NK-92 (cell line): ENCODE data around the gene ST3GAL4.
"Not testable (repeated sequence)": the region's sequence is repeated elsewhere in the genome, so short reads cannot be mapped to it uniquely, and the experiment has no call there.

Experiments used
- DNase-seq: peaks from one replicate; lab custom pipeline; 2025; ENCODE audit not compliant: unreplicated experiment; lab: John Stamatoyannopoulos, UW

ST3GAL4 gene

DNA sequence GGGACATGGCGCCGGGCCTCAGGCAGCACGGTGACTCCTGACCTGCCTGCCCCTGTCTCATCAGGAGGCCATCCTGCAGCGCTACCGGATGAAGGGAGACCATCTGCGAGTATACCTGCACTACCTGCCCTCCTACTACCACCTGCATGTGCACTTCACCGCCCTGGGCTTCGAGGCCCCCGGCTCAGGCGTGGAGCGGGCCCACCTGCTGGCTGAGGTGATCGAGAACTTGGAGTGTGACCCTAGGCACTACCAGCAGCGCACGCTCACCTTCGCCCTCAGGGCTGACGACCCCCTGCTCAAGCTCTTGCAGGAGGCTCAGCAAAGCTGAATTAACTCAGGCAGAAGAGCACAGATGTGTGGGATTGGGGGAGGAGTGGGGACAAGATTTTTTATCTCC lies 10.2 kb upstream of the ST3GAL4 start:
- DNase-seq = no peak

DNA sequence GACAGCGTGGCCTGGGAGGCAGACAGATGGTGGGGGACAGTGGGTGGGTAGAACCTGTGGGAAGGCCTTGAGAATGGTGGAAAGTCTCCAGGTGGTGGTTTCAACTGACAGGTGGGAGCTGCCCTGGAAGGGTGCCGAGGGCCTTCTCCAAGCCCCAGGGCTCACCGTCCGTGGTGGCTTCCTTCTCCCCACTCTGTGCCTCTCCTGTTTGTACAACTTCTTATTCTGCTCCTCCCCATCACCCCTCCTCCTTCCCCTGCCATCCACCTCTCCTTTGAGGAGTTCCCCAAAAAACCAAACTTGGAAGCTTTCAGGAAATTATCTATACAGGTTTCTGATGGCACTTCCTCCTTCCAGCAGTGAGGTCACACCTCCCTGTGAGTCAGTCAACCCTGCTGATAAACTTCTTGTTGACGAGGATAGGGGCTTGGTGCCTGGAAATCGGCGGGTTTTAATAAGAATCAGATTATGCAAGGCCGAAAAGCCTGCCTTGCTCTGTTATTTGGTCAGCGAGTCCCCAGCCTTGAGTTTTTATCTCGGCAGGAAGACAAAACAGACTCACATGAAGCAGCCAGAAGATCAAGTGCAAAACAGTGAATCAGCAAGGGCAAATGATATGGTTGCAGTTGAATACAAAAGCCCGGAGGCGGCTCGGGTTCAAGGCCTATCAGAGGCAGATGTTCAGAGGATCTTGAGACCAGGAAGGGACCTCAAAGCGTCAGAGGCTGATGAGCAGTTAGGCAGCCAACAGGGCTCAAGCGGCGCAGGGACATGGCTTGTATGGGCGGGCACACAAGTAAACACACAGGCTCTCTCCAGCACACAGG lies 9.5 kb upstream of the ST3GAL4 start:
- DNase-seq = no peak

DNA sequence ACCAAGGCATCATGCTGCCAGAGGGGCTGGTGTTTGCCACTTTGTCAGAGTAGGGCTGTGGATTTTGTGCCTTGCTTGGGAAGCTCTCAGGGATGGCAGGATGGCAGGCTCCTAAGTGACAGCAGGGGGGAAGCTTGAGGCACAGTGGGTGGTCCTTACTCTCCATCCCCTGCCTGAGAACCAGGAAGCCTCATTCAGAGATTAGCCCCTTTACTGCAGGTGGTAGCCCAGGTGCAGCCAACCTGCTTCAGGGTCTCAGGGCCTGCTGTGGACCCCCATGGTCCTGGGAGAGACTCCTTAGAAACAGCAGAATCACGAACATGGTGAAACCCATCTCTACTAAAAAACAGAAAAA lies 8.9 kb upstream of the ST3GAL4 start:
- DNase-seq = no peak

DNA sequence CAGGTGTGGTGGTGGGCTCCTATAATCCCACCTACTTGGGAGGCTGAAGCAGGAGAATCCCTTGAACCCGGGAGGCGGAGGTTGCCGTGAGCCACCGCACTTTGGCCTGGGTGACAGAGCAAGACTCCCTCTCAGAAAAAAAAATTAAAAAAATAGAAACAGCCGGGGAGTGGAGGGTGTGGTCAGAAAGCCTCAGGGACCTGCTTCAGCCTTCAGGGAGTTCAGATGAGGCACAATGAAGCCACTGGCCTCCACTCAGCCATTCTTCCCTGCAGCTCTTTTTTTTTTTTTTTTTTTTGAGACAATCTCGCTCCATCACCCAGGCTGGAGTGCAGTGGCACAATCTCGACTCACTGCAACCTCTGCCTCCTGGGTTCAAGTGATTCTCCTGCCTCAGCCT lies 8.5 kb upstream of the ST3GAL4 start:
- DNase-seq = not testable (repeated sequence)

DNA sequence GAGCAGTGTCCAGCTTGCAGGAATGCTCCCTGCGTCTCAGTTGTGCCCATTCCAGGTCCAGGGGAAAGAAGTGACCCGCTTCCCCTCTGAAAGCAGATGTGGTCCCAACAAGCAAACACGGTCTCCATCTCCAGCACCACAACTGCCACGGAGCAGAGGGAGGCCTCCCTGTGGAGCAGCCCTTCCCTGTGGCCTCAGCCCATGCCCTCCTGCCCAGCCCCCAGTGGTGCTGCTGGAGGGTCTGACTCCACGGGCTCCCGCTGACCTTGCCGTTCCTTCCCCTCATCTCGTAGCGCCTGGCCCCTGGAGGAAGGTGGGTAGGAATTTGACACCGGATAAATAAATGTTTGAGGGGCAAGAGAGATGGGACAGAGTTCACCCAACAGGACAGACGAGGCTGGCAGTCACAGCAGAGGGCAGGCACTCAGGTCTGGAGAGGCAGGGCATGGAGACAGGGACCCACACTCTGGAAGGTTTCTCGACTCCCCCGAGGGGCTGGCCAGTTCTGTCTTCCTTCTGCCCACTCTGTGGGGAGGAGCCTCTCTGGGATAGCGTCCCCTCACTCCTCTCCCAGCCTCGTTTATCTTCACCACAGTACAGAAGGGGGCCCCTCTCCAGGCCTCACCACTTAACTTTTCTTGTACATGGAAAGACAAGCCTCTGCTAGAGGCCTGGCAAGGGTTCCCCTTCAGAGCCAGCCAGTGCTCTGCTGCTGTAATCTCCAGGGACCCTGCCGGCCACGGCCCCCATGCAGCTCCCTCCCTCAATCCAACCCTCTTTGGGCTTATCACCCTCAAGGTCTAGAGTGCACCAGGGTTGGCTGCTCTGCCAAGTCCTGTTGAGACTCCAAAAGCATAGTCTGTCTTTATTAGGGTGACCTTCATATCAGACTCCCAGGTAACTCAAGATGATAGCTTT lies 7.5 kb upstream of the ST3GAL4 start:
- DNase-seq = no peak

DNA sequence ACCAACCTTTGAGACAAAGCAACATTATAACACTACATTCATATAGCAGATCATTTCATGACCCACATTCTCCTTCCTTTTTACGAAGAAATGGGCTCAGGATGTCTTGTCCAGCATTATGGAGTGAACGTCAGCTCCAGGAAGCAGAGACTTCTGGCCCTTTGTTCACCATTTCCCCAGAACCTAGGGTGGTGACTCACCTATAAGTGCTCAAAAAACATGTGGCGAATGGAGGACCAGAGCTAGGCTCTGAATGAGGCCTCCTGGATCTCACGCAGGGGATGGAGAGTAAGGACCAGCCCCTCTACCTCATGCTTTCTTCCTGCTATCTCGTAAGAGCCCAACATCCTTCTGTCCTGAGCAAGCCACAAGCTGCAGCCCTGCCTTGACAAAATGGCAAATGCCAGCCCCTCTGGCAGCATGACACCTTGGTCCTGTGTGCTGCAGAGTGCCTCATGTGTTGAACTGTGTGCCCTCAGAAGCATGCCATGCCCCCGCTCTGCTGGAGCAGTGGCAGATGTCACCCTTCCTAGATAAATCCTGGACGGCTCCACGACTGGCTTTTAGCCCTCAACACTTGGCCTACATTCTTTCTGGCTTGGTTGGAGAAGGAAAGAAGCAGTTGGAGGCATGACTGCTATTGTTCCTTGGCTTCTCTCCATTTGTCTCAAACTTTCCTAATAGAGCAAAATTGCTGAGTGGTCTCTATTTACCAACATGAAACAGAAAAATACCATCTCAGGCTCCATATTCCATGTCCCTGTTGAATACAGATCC lies 6.5 kb upstream of the ST3GAL4 start:
- DNase-seq = no peak

DNA sequence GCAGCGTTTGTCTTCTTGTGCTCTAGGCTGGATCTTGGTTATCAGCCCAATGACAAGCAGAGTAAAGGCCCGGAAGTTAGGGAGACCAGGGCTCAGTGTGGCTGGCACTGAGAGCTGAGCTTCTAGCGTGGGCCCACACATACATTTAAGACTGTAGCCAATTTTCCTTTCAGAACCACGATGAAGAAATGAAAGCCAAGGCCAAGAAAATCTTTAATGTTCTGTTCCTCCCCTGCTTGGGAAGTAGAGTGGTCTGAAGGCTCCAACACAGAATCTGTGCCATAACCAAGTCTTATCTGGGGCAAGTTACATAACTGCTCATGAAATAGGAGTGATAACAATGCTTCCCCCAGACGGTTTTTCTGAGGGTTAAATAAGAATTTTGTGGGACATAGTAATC lies 4.7 kb upstream of the ST3GAL4 start:
- DNase-seq = no peak

DNA sequence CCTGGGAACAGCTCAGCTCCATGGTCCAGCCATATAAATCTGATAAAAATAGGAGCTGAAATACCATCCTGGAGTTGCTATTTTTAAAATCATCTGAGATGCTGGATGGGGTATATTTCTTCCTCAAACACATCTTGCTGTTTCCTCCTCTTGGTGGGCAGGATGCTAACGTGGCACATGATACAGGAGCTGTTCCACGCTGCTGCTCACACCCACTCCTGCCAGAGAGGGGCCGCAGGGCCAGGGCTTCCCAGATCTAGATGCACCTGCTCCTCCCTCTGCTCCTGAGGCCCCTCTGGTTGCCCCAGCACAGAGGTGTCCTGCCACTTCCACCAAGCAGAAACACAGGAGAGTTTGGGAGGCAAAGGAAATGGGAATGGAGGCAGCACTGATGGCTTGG lies 3.3 kb upstream of the ST3GAL4 start:
- no peak for DNase-seq

DNA sequence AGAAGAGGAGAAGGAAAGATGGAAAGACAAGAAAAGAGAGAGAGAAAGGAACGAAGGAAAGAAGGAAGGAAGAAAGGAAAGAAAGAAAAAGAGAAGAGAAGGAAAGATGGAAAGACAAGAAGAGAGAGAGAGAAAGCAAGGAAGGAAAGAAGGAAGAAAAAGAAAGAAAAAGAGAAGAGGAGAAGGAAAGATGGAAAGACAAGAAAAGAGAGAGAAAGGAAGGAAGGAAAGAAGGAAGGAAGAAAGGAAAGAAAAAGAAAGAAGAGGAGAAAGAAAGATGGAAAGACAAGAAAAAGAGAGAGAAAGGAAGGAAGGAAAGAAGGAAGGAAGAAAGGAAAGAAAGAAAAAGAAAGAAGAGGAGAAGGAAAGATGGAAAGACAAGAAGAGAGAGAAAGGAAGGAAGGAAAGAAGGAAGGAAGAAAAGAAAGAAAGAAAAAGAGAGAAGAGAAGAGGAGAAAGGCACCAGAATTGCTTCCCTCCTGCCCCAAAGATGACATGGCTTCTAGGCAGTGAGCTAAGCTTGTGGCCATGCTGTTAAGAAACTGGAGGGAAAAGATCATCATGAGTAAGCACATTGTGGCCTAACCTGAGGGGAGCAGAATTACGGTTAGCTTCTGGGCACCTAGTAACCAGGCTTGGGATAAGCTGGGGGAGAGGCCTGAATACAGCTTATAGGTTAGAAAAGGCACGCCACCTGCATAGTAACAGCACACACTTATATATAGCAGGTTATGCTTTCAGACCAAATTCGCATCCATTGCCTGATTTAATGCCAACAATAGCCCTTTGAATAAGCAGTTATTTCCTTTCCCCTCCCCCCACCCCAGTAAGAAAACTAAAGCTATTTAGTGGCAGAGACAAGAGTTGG lies 2.3 kb upstream of the ST3GAL4 start:
- DNase-seq = no peak

DNA sequence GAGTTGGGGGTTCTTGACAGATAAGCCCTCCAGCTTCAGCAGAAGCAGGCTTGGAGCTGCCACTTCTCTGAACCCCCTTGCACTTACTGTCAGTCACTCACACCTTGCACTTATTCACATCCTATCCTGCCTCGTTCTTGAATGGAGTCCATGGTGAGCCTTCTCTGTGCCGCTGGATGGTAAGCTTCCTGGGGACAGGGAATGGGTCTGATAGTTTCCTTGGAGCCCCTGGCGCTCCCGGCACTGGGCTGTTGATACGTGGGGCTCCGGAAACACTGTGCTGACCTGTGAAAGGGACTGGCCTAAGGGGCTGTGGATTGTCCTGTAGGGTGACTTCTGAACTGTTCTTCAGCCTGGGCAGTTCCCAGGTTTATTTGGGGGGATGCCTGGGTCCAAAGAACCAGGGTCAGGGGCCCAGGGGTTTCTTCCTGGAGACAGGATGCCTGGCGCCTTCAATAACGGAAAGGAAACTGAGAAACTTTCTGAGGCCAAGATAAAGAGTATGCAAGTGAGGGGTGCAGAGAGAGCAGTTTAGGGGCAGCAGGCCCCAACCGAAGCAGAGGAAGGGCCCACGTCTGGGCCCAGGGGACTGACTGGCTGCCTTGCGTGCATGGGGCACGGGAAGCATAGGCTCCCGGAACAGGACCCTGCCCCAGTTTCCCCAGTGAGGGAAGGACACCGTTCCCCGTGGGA lies 709 bp upstream of the ST3GAL4 start:
- no peak for DNase-seq

- DNase-seq = no peak
These were observed 726 bp downstream of the ST3GAL4 start for GRCh38 chr11:126355926-126356897.

DNA sequence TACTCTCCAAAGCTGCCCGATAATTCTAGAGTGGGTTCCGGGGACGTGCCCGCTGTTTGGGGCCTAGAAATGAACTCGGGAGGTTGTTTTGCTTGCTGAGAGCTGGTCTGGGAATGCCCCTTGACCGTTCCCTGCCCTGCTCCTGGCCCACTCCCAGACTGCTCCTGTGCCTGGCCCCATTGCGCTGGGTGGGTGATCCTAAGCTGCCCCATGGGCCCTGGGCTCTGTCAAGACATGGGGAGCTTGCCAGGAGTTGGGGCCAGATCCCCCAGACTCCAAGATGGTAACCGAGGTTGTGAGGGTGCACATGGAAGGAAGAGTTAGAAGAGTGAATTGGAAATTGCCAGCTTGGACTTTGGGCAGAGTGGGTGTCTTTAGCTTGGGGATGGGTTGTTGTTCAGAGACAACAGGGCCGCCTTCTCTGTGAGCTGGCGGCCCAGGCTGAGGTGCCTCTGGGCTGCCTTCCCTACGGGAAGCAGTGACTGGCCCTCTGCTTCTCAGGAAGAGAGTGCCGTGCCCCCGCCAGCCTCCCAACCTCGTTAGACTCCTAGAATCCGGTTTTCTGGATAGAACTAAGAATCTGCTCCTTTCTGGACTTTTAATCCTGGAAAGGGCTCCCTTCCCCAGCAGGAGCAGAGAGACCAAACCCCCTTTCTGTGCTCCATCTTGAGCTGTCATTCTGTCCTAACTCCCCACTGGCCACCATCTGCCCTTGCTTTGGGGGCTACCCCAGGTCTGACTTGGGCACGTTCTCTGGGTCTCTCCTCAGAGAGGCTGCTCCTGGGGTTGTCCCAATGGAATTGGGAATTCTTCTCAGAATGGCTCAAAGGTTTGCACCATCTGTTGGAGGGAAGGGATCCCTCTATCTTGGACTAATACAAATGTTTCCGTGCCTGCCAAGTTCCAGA lies 1.8 kb downstream of the ST3GAL4 start:
- DNase-seq = no peak

DNA sequence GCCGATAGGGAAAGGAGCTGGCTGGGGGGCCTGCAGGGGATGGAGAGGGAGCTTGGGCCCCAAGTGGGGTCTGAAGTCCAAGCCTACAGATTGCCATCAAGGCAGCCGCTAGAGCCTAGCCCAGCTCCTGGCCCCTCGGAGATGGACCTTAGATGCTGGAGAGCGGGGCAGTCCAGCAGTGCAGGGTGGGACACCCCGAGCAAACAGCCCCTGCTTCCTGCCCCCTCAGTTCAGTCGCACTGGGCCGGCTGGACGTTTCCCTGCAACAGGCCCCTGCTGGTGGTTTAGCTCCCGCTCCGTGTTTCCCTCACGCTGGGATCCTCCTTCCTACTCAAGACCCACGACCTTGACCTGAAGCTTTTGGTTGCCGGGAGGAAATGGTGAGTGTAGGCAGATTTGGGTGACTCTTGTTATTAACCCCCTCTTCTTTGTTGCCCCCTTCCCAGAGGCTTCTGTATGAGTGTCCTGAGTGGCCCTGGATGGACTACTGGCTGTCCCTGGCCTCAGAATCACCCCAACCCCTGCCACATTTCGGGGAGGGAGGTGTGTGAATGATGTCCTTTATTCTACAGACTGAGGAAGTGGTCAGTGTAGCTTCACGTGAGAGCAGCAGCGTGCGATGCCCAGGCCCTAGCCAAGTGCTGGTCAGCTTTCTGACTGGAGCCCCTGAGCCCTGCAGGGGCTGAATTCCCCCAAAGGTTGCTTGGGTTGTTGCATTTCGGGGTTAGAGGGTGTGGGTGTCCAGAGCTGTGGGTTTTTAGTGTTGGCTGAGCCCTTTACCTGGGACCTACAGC lies 2.7 kb downstream of the ST3GAL4 start:
- no peak for DNase-seq

- DNase-seq = no peak
These were observed 3.3 kb downstream of the ST3GAL4 start for GRCh38 chr11:126358763-126359160.

DNA sequence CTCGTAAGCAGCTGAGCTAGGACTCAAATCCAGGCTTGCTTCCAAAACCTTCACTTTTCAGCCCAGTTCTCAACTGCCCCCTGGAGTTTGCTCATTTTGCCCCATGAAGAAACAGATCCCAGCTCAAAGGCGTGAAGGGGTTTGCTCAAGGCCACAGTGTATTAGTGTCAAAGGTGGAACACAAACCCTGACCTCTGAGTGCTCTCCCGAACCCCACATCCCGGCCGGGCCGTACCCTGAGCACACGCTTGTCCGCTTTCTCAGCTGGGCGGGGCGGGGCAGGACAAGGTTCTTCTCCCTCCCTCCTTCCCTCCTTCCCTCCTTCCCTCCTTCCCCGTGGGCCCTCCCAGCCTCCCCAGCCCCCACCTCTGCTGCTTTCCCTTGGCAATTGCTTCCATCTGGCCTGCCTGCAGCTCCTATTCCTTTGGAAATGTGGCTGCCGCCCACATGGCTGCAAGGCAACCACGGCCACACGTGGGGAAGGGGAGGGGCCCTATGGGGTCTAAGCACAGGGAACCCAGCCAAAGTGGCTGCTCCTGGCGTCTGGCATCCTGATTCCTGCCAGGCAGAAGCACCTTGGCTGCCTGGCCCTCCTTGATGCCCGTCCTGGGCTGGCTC lies 4.1 kb downstream of the ST3GAL4 start:
- no peak for DNase-seq

- no peak for DNase-seq
These were observed 4.6 kb downstream of the ST3GAL4 start for GRCh38 chr11:126360049-126360446.

GRCh38 chr11:126361400-126361799 lies 5.9 kb downstream of the ST3GAL4 start:
- no peak for DNase-seq
